GM21447 (cell line): ENCODE results near the gene MEPE.
"Not testable (repeated sequence)": the region's sequence is repeated elsewhere in the genome, so short reads cannot be mapped to it uniquely, and the experiment has no call there.

ENCODE experiments used
- ATAC-seq: cut with Tn5 transposase; IDR thresholded peaks from one replicate; pipeline ENCODE4 v1.9.1; 2021; ENCODE audit not compliant: unreplicated experiment

The MEPE gene

GRCh38 chr4:87882321-87882720 is 49.6 kb downstream of the MEPE start:
- no peak for ATAC-seq

GRCh38 chr4:87882861-87883260 is 50.1 kb downstream of the MEPE start:
- no peak for ATAC-seq

GRCh38 chr4:87884976-87885549 is 52.3 kb downstream of the MEPE start:
- ATAC-seq, result no peak

- ATAC-seq, result no peak
Measured at GRCh38 chr4:87886083-87886482, 53.3 kb downstream of the MEPE start.

- not testable (repeated sequence) for ATAC-seq
Measured at GRCh38 chr4:87890753-87891152, 58.0 kb downstream of the MEPE start.

GRCh38 chr4:87895964-87896621 is 63.3 kb downstream of the MEPE start:
- no peak for ATAC-seq
